Muscle of leg (tissue), 11 donors: ENCODE data around the gene CYP2A6. TPM values are rescaled to one million over a fixed set of nuclear protein-coding genes. Genes with fewer than 3 reads are reported as not detected.
"Not testable (repeated sequence)": the region's sequence is repeated elsewhere in the genome, so short reads cannot be mapped to it uniquely, and the experiment has no call there.

Experiments
- DNase-seq: peaks from one replicate; pipeline ENCODE4 v3.0.0; 2013
- H3K27ac ChIP-seq: one replicate; pipeline ENCODE4 v1.5.1; 2013; ENCODE audit warnings: mild to moderate bottlenecking, low read length, control low read depth
- H3K27me3 ChIP-seq: one replicate; pipeline ENCODE4 v1.6.1; 2013; ENCODE audit warnings: low read length; ENCODE audit not compliant: control insufficient read depth, insufficient read depth
- H3K36me3 ChIP-seq: one replicate; pipeline ENCODE4 v1.6.1; 2013; ENCODE audit warnings: low read length; ENCODE audit not compliant: control insufficient read depth, insufficient read depth
- H3K4me1 ChIP-seq: one replicate; pipeline ENCODE4 v1.6.1; 2013; ENCODE audit warnings: low read length; ENCODE audit not compliant: control insufficient read depth, insufficient read depth
- H3K4me3 ChIP-seq: one replicate; pipeline ENCODE4 v1.5.1; 2013; ENCODE audit warnings: low read length, control low read depth
- H3K9me3 ChIP-seq: replicated peaks from 2 replicates; pipeline ENCODE4 v1.6.1; 2013; ENCODE audit warnings: low read depth, low read length; ENCODE audit not compliant: control insufficient read depth
- WGBS: methylation state at CpG from one replicate; pipeline ENCODE4 v1.1.5; 2013; ENCODE audit warnings: missing lambda C conversion rate; ENCODE audit not compliant: insufficient coverage; 5-methylcytosine and 5-hydroxymethylcytosine counted together
- polyA plus RNA-seq, 8 donors: library from polyadenylated mRNA; unstranded; fragments of 120-200 nt; gene quantifications; one replicate each; pipeline versions ENCODE4 v1.2.1 to v1.2.3, GENCODE V29; 2013; ENCODE audit warnings: inconsistent platforms in 1 of 8, low replicate concordance in 1 of 8; ENCODE audit not compliant: insufficient read length in 8 of 8, insufficient read depth in 1 of 8
- total RNA-seq: library from RNA; stranded (reverse); fragments of 120-200 nt; gene quantifications from one replicate; pipeline ENCODE4 v1.2.4, GENCODE V29; 2013

CYP2A6 gene
- total and polyA plus RNA-seq, 9 donors: 0.12 TPM; not detected in 8

DNA sequence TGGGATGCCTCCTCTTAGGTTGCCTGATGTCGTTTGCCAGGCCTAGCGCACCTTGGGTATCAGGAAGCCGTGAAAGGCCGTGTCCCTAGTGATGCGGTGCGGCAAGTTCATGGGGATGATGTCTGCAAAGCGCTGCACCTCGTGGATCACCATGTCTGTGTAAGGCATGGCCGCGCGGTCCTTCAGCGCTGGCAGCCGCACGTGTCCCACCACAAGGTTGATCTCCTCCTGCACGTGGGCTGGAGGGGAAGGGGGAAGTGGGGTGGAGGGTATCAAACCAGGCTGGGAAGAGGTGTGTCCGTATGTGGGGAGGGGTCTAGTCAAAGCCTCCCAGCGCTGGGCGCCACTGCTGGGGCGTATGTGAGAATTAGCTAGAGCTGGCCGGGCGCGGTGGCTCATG, 28.1 kb downstream of the CYP2A6 start:
- Histone ChIP-seq H3K4me1 (peaks cover 11% of the 10 kb centered on the region), H3K27ac (no peak overlapping the region), H3K27me3 (no peaks in the 10 kb centered on the region), H3K36me3 (peaks cover 6% of the 10 kb centered on the region), H3K9me3 (no peaks in the 10 kb centered on the region), H3K4me3 (no peak overlapping the region)
- 81% methylated on average over 17 of the region's 22 CpGs for WGBS
- no peak for DNase-seq

DNA sequence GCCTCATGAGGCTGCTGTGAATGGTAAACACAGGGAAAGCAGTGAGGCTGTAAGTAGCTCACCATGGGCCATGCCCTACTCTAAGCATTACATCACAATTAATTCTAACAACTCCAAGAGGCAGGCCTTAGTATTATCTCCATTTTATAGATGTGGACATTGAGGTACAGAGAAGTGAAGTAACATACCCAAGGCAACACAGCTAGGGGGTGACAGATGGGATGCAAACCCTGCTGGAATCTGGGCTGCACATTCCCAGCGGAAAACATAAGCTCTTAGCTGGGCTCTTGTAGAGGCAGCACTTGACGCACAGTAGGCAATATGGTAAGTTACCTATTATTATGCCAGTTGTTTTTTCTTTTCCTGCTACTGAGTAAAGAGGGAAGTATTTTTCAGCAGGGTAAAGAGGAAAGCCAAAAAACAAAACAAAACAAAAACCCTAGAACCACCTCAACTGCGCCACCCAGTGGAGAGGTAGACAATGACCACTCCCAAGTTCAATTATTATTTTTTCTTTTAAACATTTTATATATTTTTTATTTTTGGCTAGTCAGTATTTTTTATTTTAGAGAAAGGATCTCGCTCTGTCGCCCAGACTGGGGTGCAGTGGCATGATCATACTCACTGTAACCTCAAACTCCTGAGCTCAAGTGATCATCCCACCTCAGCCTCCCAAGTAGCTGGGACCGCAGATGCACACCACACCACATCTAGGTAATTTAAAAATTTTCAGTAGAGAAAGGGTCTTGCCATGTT, 30.6 kb downstream of the CYP2A6 start:
- H3K4me1 ChIP-seq: peaks cover 11% of the 10 kb centered on the region
- H3K27ac ChIP-seq, H3K4me3 ChIP-seq, H3K9me3 ChIP-seq, H3K27me3 ChIP-seq, H3K36me3 ChIP-seq: not testable (repeated sequence)
- 80% methylated on average over 1 of the region's 6 CpGs for WGBS
- peak; percentile 51 for DNase-seq

GRCh38 chr19:40818480-40819399, 31.5 kb downstream of the CYP2A6 start:
- H3K9me3 ChIP-seq, H3K27me3 ChIP-seq, H3K27ac ChIP-seq, H3K36me3 ChIP-seq: not testable (repeated sequence)
- Histone ChIP-seq H3K4me1 (peaks cover 11% of the 10 kb centered on the region), H3K4me3 (peak overlapping the region; percentile 21)
- DNase-seq: peak; percentile 74
- 16% methylated on average over 20 of the region's 36 CpGs for WGBS

- peaks cover 30% of the 10 kb centered on the region for H3K4me1 ChIP-seq
Measured at GRCh38 chr19:40815223-40815622, 35.0 kb downstream of the CYP2A6 start.

GRCh38 chr19:40813182-40813581, 37.1 kb downstream of the CYP2A6 start:
- Histone ChIP-seq H3K27ac (no peak overlapping the region), H3K36me3 (peaks cover 14% of the 10 kb centered on the region), H3K27me3 (peaks cover 16% of the 10 kb centered on the region), H3K4me1 (peaks cover 27% of the 10 kb centered on the region), H3K9me3 (no peaks in the 10 kb centered on the region), H3K4me3 (no peak overlapping the region)
- DNase-seq: peak; percentile 22
- no CpG with 5 or more reads among the region's 4 CpGs for WGBS

More at GRCh38 chr19:40815223-40815622, 35.0 kb downstream of the CYP2A6 start:
- WGBS: 69% methylated on average over 3 of the region's 4 CpGs
- Histone ChIP-seq H3K27me3 (peaks cover 16% of the 10 kb centered on the region), H3K27ac (no peak overlapping the region), H3K36me3 (no peaks in the 10 kb centered on the region), H3K4me3 (no peak overlapping the region), H3K9me3 (no peaks in the 10 kb centered on the region)
- no peak for DNase-seq

- not testable (repeated sequence) for H3K9me3 ChIP-seq, DNase-seq, H3K27ac ChIP-seq, H3K4me3 ChIP-seq
- H3K27me3 ChIP-seq: peaks cover 16% of the 10 kb centered on the region
- H3K36me3 ChIP-seq: peaks cover 20% of the 10 kb centered on the region
- H3K4me1 ChIP-seq: peaks cover 27% of the 10 kb centered on the region
- WGBS: 80% methylated on average over 6 of the region's 7 CpGs
Measured at GRCh38 chr19:40812571-40812970, 37.7 kb downstream of the CYP2A6 start.

GRCh38 chr19:40811478-40812341, 38.5 kb downstream of the CYP2A6 start:
- H3K36me3 ChIP-seq: peaks cover 28% of the 10 kb centered on the region
- peaks cover 16% of the 10 kb centered on the region for H3K27me3 ChIP-seq
- peak overlapping the region; percentile 80 for H3K27ac ChIP-seq
- H3K4me3 ChIP-seq: peak overlapping the region; percentile 48
- H3K9me3 ChIP-seq: no peaks in the 10 kb centered on the region
- DNase-seq: peak; percentile 51
- H3K4me1 ChIP-seq: peaks cover 33% of the 10 kb centered on the region
- WGBS: 4% methylated on average over 14 of the region's 35 CpGs

- Histone ChIP-seq H3K27me3 (peaks cover 16% of the 10 kb centered on the region), H3K36me3 (peaks cover 32% of the 10 kb centered on the region), H3K4me3 (peak overlapping the region; percentile 48), H3K4me1 (peaks cover 42% of the 10 kb centered on the region), H3K27ac (peak overlapping the region; percentile 80)
- 2% methylated on average over 11 of the region's 65 CpGs for WGBS
- H3K9me3 ChIP-seq: not testable (repeated sequence)
- peak; percentile 86 for DNase-seq
Measured at GRCh38 chr19:40810649-40811408, 39.4 kb downstream of the CYP2A6 start.

DNA sequence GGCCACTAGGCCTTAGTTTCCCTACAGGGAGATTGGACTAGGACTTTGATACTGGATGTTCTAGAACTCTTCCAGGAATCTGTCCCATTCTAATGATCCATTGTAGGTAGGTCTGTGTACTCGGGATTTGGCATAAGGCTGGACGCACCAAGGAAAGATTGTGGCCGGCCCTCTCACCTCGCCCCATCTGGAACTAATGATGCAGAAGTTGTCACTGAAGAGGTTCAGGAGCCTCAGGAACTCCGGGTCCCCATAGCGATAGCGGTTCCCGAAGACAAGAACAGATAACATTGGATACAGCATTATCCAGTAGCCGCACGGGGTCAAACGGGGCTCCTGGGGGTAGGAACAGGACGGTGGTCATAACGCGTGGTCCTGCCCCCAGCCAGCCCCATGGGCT, 40.1 kb downstream of the CYP2A6 start:
- Histone ChIP-seq H3K4me1 (peaks cover 46% of the 10 kb centered on the region), H3K27me3 (peaks cover 16% of the 10 kb centered on the region), H3K36me3 (peaks cover 35% of the 10 kb centered on the region), H3K27ac (peak overlapping the region; percentile 80), H3K4me3 (peak overlapping the region; percentile 48), H3K9me3 (no peaks in the 10 kb centered on the region)
- WGBS: no CpG with 5 or more reads among the region's 14 CpGs
- no peak for DNase-seq
